NCI-H748 treated with DMSO at 0.1 percent for 48 hours (cell line): ENCODE data around the gene PYGB.

Source experiments
- DNase-seq: peaks from one replicate; lab custom pipeline; 2025; lab: John Stamatoyannopoulos, UW

PYGB gene

GRCh38 chr20:25271486-25272222 lies 23.8 kb downstream of the PYGB start:
- DNase-seq: no peak

GRCh38 chr20:25272223-25273000 lies 24.5 kb downstream of the PYGB start:
- DNase-seq: no peak

- DNase-seq: no peak
These were observed 25.2 kb downstream of the PYGB start for GRCh38 chr20:25273046-25273445.

GRCh38 chr20:25273541-25274358 lies 25.9 kb downstream of the PYGB start:
- no peak for DNase-seq

- no peak for DNase-seq
These were observed 26.6 kb downstream of the PYGB start for GRCh38 chr20:25274481-25274880.

- no peak for DNase-seq
These were observed 27.3 kb downstream of the PYGB start for GRCh38 chr20:25274891-25275812.

- DNase-seq: no peak
These were observed 28.1 kb downstream of the PYGB start for GRCh38 chr20:25275813-25276532.

- no peak for DNase-seq
These were observed 28.7 kb downstream of the PYGB start for GRCh38 chr20:25276533-25277050.

- no peak for DNase-seq
These were observed 29.3 kb downstream of the PYGB start for GRCh38 chr20:25277051-25277801.

- DNase-seq: no peak
These were observed 30.1 kb downstream of the PYGB start for GRCh38 chr20:25277941-25278521.

- DNase-seq: no peak
These were observed 30.9 kb downstream of the PYGB start for GRCh38 chr20:25278636-25279361.

- no peak for DNase-seq
These were observed 31.5 kb downstream of the PYGB start for GRCh38 chr20:25279403-25279802.

- no peak for DNase-seq
These were observed 32.2 kb downstream of the PYGB start for GRCh38 chr20:25280051-25280573.

GRCh38 chr20:25280574-25281535 lies 33.0 kb downstream of the PYGB start:
- no peak for DNase-seq

GRCh38 chr20:25281541-25281991 lies 33.7 kb downstream of the PYGB start:
- DNase-seq: no peak

- DNase-seq: no peak
These were observed 34.3 kb downstream of the PYGB start for GRCh38 chr20:25282034-25282781.
